DMS 273 (cell line): ENCODE measurements around the gene FAM83G.
"Not testable (repeated sequence)": the region's sequence is repeated elsewhere in the genome, so short reads cannot be mapped to it uniquely, and the experiment has no call there.

Experiments
- DNase-seq: peaks from one replicate; lab custom pipeline; 2025; ENCODE audit not compliant: unreplicated experiment; lab: John Stamatoyannopoulos, UW

FAM83G gene

DNA sequence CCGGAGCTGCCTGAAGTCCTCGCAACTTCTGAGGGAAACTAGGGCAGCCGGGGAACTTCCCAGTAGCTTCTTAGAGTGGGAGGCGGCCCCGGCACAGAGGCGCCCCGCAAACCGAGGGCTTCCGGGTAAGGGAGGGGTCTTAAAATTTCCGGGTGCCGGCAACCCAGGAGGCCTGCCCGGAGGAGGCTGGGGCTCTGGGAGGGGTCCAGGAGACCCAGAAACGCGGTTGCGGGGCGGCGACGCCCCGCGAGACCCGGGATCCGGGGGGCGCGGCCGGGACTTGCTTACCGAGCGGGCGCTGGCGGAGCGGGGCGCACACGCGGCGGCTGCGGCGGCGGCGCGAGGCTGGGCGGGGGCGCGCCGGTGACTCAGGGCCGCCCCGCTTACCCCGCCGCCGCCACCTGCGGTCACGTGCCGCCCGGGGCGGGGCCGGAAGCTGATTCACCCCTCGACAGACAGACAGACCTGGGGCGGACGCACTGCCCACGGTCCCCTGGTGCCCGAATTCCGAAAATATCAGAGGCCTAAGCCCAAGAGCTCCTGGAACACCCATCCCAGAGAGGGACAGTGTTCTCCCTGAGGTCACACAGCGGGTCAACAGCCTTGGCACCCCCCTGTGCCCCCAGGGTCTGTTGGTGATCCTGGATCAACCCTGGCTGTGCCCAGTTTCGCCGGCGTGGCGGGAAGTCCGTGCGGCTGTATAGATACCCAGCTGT, at the start of gene FAM83G:
TSS of gene FAM83G (minus strand) at position 344 of the 716 bp plus-strand sequence. CDS start 723 bp downstream, outside the sequence.
- peak; percentile 80 for DNase-seq

DNA sequence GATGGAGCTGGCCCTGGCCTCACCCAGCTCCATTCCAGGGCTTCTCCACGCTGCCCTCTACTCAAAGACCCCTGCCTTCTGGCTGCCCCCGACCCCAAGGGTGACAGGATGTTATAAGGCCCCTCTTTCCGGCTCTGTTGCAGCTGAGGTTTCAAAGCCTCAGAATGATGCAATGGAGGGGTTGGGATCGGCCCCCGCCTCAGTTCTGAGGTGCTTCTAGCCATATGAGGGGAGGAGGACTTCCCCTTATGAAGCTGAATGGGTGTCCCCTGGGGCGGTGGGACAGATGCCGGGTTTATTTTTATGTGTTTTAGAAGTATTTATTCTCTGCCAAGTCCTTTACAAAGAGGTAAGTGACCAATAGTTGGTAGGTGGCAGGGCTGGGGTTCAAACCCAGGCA, 44.3 kb upstream of the FAM83G start:
- not testable (repeated sequence) for DNase-seq

GRCh38 chr17:19047510-19047909, 42.9 kb upstream of the FAM83G start:
- DNase-seq, result not testable (repeated sequence)

GRCh38 chr17:19046782-19047375, 42.3 kb upstream of the FAM83G start, which contains the start of gene GRAP:
Gene GRAP (minus strand): TSS chr17:19046957. CDS start chr17:19046926, 31 bp downstream.
- DNase-seq, result not testable (repeated sequence)

- DNase-seq, result not testable (repeated sequence)
These were observed 40.1 kb upstream of the FAM83G start for GRCh38 chr17:19044643-19045042.

GRCh38 chr17:19043032-19043431, 38.5 kb upstream of the FAM83G start:
- DNase-seq, result not testable (repeated sequence)

- not testable (repeated sequence) for DNase-seq
These were observed 37.8 kb upstream of the FAM83G start for GRCh38 chr17:19042369-19042768.

GRCh38 chr17:19041871-19042270, 37.3 kb upstream of the FAM83G start:
- not testable (repeated sequence) for DNase-seq

GRCh38 chr17:19040350-19040749, 35.8 kb upstream of the FAM83G start:
- DNase-seq, result not testable (repeated sequence)

DNA sequence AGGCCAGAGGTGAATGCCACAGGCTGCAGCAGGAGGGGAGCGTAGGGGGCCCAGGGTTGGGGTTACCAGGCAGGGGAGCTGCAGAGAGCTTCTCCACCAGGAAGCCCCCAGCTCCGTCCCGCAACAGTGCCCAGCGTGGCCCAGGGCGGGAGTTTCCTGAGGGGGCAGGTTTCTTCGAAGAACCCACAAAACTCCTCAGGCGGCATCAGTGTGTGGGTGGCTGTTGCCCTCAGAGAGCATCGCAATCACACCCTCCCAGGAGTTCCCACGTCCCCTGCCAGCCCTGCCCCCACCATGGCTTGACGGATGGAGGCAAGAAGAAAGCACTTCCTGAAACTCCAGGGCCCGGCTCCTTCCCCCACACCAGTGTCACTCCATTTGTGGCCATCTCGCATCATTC, 34.2 kb upstream of the FAM83G start:
- not testable (repeated sequence) for DNase-seq

- DNase-seq, result not testable (repeated sequence)
These were observed 33.4 kb upstream of the FAM83G start for GRCh38 chr17:19038007-19038406.

DNA sequence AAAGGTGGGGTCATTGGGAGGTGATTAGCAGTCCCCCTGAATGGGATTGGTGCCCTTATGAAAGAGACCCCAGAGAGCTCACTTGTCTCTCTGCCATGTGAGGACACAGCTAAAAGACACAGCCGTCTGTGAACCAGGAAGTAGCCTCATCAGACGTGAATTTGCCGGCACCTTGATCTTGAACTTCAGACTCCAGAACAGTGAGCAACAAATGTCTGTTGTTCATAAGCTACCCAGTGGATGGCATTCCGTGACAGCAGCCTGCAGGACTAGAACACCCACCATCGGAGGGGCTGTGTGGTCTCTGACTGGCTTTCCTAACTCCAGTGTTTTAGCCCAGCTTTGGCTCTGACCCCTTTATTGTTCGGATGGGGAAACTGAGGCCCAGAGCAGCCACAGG, 33.0 kb upstream of the FAM83G start:
- not testable (repeated sequence) for DNase-seq

GRCh38 chr17:19036186-19036585, 31.6 kb upstream of the FAM83G start:
- not testable (repeated sequence) for DNase-seq

GRCh38 chr17:19032377-19032988, 27.9 kb upstream of the FAM83G start:
- not testable (repeated sequence) for DNase-seq

GRCh38 chr17:19031729-19032128, 27.2 kb upstream of the FAM83G start:
- DNase-seq, result not testable (repeated sequence)

- DNase-seq, result not testable (repeated sequence)
These were observed 26.3 kb upstream of the FAM83G start for GRCh38 chr17:19030771-19031449.

DNA sequence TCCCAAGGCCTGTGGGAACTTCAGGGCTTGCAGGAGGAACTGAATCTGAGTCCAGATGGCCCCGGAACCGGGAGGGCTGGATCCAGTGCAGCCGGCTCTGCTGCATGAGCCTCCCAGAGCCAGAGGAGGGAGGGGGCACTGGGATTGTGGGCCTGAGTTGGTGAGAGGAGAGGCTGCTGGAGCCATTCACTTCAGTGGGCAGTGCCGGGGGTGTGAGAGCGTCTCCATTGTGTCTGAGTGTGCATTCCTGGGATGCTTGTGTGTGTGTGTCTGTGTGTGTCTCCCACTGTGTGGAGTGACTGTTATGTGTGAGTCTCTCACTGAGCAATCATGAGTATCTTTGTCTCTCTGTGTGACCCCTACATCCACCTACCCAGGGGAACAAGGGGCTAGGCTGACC, 25.2 kb upstream of the FAM83G start:
- not testable (repeated sequence) for DNase-seq

DNA sequence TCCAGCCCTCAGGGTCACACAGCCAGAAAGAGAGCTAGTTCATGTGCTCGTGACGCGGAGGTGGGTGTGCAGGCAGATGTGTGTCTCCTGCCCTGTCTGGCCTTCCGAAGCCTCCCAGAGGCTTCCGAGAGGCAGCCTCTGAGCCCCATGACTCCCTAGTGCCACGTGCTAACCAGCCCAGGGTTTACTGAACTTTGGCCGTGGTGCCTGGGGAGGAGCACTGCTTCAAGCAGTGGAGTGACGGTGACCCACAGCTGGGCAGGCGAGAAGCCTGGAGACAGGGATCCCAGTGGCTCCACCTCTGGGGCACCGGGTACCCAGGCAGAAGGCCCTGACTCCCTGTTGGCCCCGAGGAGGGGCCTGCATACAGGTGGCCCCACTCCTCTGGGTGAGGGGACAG, 24.1 kb upstream of the FAM83G start:
- DNase-seq, result not testable (repeated sequence)

- no peak for DNase-seq
These were observed 19.8 kb upstream of the FAM83G start for GRCh38 chr17:19024101-19025078.
